Measurements from ENCODE around the gene SPOCD1. TPM values are rescaled to one million over a fixed set of nuclear protein-coding genes. Genes with fewer than 3 reads are reported as not detected.

The SPOCD1 gene
- total RNA-seq, 1 donor from 2014 or later, result 1.5 TPM

DNA sequence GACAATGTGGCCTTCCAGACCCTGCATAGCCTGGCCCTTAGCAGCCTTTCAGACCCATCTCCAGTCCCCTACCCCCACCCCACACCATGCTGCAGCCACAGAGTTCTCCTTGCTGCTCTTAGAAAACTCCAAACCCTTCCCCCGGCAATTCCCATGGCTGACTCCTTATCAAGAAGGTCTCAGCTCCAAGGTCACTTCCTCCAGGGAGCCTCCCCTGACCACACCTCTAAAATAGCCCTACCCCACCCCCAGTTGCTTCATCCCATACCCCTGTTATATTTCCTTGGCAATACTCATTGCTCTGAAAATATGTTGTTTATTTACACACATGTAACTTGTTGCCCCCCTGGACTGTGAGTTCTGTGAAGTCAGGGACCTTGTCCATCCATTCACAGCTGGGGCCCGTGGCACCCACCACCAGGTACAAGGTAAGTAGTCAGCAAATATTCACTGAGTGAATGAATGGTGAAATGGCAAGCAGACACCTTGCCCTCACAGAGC, 47.4 kb downstream of the SPOCD1 start:
- TF ChIP-seq, protein P1, sequence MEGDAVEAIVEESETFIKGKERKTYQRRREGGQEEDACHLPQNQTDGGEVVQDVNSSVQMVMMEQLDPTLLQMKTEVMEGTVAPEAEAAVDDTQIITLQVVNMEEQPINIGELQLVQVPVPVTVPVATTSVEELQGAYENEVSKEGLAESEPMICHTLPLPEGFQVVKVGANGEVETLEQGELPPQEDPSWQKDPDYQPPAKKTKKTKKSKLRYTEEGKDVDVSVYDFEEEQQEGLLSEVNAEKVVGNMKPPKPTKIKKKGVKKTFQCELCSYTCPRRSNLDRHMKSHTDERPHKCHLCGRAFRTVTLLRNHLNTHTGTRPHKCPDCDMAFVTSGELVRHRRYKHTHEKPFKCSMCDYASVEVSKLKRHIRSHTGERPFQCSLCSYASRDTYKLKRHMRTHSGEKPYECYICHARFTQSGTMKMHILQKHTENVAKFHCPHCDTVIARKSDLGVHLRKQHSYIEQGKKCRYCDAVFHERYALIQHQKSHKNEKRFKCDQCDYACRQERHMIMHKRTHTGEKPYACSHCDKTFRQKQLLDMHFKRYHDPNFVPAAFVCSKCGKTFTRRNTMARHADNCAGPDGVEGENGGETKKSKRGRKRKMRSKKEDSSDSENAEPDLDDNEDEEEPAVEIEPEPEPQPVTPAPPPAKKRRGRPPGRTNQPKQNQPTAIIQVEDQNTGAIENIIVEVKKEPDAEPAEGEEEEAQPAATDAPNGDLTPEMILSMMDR (IDR thresholded peaks at IDR 0.05; ENCODE audit: unreplicated experiment), result no peak
- Mint-ChIP-seq H3K4me1 (ENCODE audit: unreplicated experiment) (peaks cover 16% of the 10 kb centered on the region), H3K36me3 (ENCODE audit: low read depth, unreplicated experiment) (peaks cover 6% of the 10 kb centered on the region), H3K27ac (ENCODE audit: unreplicated experiment) (no peak overlapping the region), H3K27me3 (ENCODE audit: unreplicated experiment) (peaks cover 25% of the 10 kb centered on the region), H3K9me3 (ENCODE audit: unreplicated experiment) (no peaks in the 10 kb centered on the region), H3K4me3 (ENCODE audit: unreplicated experiment) (no peak overlapping the region)
- DNase-seq (ENCODE audit: low spot score), result no peak

DNA sequence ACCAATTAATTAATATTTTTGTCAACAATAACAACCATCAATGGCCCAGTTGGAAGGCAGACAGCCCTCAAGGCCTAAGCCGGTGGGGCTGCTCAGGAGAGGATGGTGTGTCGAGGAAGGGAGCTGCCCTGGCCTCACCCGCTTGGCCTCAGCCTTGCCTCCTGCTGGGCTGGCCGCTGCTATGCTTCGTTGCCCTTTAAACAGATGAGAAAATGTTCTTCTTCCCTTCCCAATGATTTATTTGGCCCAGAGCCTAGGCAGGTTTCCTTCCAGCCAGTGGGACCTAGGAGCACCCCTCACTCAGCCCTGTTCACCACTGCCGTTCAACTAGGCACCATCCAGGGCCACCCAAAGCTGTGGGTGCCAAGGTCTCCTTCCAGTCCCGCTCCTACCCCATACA, 48.6 kb downstream of the SPOCD1 start:
- H3K27me3 Mint-ChIP-seq (ENCODE audit: unreplicated experiment), result peaks cover 21% of the 10 kb centered on the region
- H3K4me3 Mint-ChIP-seq (ENCODE audit: unreplicated experiment), result no peak overlapping the region
- TF ChIP-seq, protein P1 (IDR thresholded peaks at IDR 0.05; ENCODE audit: unreplicated experiment), result no peak
- peaks cover 6% of the 10 kb centered on the region for H3K36me3 Mint-ChIP-seq (ENCODE audit: low read depth, unreplicated experiment)
- no peak for DNase-seq (ENCODE audit: low spot score)
- H3K27ac Mint-ChIP-seq (ENCODE audit: unreplicated experiment), result no peak overlapping the region
- H3K9me3 Mint-ChIP-seq (ENCODE audit: unreplicated experiment), result no peaks in the 10 kb centered on the region
- peaks cover 13% of the 10 kb centered on the region for H3K4me1 Mint-ChIP-seq (ENCODE audit: unreplicated experiment)

DNA sequence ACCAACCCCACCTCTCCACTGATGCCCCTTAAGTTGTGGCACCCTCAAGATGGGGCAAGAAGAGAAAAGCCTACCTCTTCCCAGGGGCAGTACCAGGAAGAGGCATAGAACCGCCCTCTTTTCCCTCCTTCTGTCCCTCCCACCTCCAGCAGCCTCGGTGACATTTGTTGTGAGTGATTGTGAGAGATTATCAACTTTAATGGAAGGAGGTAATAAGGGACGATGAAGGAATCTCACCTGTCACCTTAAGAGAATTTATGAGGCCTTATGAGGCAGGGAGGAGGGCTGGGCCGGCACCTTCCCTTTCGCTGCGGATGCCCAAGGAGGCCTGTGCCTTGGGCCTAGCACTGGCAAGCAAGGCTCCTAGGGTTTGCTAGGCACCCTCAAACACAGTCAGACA, 50.3 kb downstream of the SPOCD1 start:
- Mint-ChIP-seq H3K4me1 (ENCODE audit: unreplicated experiment) (peaks cover 8% of the 10 kb centered on the region), H3K27ac (ENCODE audit: unreplicated experiment) (no peak overlapping the region), H3K36me3 (ENCODE audit: low read depth, unreplicated experiment) (peaks cover 7% of the 10 kb centered on the region), H3K9me3 (ENCODE audit: unreplicated experiment) (no peaks in the 10 kb centered on the region), H3K27me3 (ENCODE audit: unreplicated experiment) (peaks cover 10% of the 10 kb centered on the region), H3K4me3 (ENCODE audit: unreplicated experiment) (no peak overlapping the region)
- DNase-seq (ENCODE audit: low spot score), result no peak
- TF ChIP-seq, protein P1 (IDR thresholded peaks at IDR 0.05; ENCODE audit: unreplicated experiment), result no peak

DNA sequence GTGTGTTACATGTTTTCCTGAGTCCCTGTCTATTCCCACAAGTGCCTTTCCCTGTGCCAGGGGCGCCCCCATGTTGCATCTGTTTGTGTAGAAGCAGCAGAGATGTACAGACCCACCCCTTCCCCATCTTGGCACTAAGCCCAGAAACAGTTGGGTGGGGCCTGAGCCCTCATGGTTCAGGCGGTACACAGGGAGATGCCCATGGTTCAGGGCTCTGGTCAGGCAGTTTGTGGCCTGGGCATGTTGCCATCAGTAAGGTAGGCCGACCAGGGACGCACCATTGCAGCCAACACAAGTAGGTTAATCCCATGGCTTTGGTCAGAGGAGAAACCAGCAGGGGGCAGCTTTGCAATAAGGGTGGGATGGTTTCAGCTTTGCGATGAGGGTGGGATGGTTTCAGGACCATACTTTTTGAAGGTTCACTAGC, 50.8 kb downstream of the SPOCD1 start:
- Mint-ChIP-seq H3K9me3 (ENCODE audit: unreplicated experiment) (no peaks in the 10 kb centered on the region), H3K27me3 (ENCODE audit: unreplicated experiment) (peaks cover 9% of the 10 kb centered on the region), H3K4me3 (ENCODE audit: unreplicated experiment) (no peak overlapping the region), H3K4me1 (ENCODE audit: unreplicated experiment) (peaks cover 8% of the 10 kb centered on the region), H3K36me3 (ENCODE audit: low read depth, unreplicated experiment) (peaks cover 7% of the 10 kb centered on the region), H3K27ac (ENCODE audit: unreplicated experiment) (no peak overlapping the region)
- TF ChIP-seq, protein P1 (IDR thresholded peaks at IDR 0.05; ENCODE audit: unreplicated experiment), result peak; percentile 22
- peak; percentile 47 for DNase-seq (ENCODE audit: low spot score)

DNA sequence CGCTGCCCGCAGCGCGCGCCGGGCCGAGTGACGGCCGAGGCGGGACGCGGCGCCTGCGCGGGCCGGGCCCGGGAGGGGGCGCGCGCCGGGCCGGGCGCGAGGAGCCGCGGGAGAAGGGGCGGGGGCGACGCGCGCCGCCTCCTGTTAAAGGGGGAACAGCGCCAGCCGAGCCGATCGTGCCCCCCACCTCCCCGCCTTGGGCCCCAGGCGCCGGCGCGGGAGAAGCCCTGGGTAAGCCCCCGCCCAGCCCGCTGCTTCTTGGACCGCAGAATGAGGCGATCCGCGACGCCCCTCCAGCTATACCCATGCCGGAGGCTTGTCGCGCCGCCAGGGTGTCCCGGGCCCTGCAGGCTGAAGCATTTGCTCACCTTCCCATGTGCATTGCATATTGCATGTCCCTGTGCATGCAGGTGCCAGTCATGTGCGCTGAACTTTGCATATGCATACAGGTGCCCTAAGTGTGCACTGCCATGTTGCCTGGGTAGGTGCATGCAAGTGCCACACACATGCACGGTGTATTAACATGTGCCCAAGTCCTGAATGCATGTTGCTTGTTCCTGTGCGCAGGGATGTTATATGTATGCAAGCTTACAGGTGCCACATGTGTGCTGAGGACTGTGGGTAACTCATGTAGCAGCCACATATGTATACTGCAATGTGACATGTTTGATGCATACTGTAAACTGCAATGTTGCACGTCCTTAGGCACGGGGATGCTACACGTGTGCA, 51.3 kb downstream of the SPOCD1 start, which contains the start of gene ADGRB2:
Gene ADGRB2 (minus strand): TSS at position 29 of the 729 bp plus-strand sequence. CDS start 7,119 bp downstream, outside the sequence.
- TF ChIP-seq, protein P1 (IDR thresholded peaks at IDR 0.05; ENCODE audit: unreplicated experiment), result no peak
- peaks cover 7% of the 10 kb centered on the region for H3K36me3 Mint-ChIP-seq (ENCODE audit: low read depth, unreplicated experiment)
- peaks cover 9% of the 10 kb centered on the region for H3K27me3 Mint-ChIP-seq (ENCODE audit: unreplicated experiment)
- no peak within 1 kb of the TSS for H3K27ac Mint-ChIP-seq (ENCODE audit: unreplicated experiment)
- no peak for DNase-seq (ENCODE audit: low spot score)
- H3K4me1 Mint-ChIP-seq (ENCODE audit: unreplicated experiment), result peaks cover 8% of the 10 kb centered on the region
- H3K4me3 Mint-ChIP-seq (ENCODE audit: unreplicated experiment), result peak within 1 kb of the TSS; percentile 78
- H3K9me3 Mint-ChIP-seq (ENCODE audit: unreplicated experiment), result no peaks in the 10 kb centered on the region

Measured in endothelial cell (in vitro differentiated cells).